ACC112 (cell line): Measurements from ENCODE around the gene CENPB.

ENCODE experiments used
- H2AFZ ChIP-seq: fragments of 200-600 bp; sonication (generic); one replicate; pipeline ENCODE4 v1.6.0; 2017; ENCODE audit warnings: antibody characterized with exemption, low read length; ENCODE audit not compliant: unreplicated experiment
- H3K27ac ChIP-seq: fragments of 200-600 bp; sonication (generic); 2 replicates; pipeline ENCODE4 v1.5.1; 2014; ENCODE audit warnings: low read depth, mild to moderate bottlenecking, antibody characterized with exemption, low read length, moderate library complexity
- H3K27me3 ChIP-seq: fragments of 200-600 bp; sonication (generic); 2 replicates; pipeline ENCODE4 v1.6.1; 2014; ENCODE audit warnings: mild to moderate bottlenecking, antibody characterized with exemption, low read length, moderate library complexity, mixed read lengths; ENCODE audit not compliant: insufficient read depth
- H3K36me3 ChIP-seq: fragments of 200-600 bp; sonication (generic); 2 replicates; pipeline ENCODE4 v1.6.1; 2016; ENCODE audit warnings: mild to moderate bottlenecking, antibody characterized with exemption, low read length, moderate library complexity, mixed read lengths; ENCODE audit not compliant: insufficient read depth
- H3K4me1 ChIP-seq: fragments of 200-600 bp; sonication (generic); one replicate; pipeline ENCODE4 v1.6.1; 2016; ENCODE audit warnings: low read length, mixed read lengths; ENCODE audit not compliant: insufficient read depth, unreplicated experiment, control insufficient read depth
- H3K4me3 ChIP-seq: fragments of 200-600 bp; sonication (generic); 2 replicates; pipeline ENCODE4 v1.5.1; 2014; ENCODE audit warnings: mild to moderate bottlenecking, low read depth, low read length
- H3K79me2 ChIP-seq: fragments of 200-600 bp; sonication (generic); one replicate; pipeline ENCODE4 v1.6.0; 2016; ENCODE audit warnings: low read length; ENCODE audit not compliant: control insufficient read depth, unreplicated experiment, insufficient read depth

Gene CENPB

DNA sequence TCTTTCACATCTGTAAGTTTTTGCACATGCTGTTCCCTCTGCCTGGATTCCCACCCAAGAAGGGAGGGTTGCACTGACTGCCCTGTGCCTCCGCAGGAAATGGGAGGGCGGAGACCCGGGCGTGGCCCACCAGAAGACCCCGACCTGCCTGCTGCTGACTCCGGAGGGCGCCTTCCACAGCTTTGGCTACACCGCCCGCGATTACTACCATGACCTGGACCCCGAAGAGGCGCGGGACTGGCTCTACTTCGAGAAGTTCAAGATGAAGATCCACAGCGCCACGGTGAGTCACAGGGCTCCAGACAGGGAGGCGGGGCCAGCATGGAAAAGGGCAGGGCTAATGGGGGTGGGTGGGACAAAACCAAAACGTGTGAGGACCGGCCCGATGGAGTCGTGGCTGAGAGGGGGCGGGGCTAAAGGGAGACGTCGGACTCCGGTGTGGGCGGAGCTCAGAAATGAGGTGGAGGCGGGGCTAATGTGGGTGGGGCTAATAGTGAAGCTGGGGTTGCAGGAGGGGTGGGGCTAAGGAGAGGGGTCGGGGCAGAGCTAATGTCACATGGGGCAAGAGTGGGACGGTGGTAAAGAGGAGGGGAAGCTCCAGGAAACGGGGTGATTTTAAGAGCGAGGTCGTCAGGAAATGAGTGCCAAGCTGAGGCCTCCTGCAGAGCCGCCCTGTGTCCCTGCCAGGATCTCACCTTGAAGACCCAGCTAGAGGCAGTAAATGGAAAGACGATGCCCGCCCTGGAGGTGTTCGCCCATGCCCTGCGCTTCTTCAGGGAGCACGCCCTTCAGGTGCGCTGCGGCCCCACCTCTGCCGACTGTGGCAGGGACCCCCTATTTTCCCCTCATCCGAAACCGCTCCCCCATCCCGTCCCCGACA lies 41.5 kb downstream of the CENPB start:
- Histone ChIP-seq H2AFZ (no peak overlapping the region), H3K27ac (no peak overlapping the region), H3K36me3 (no peaks in the 10 kb centered on the region), H3K4me1 (no peaks in the 10 kb centered on the region), H3K4me3 (no peak overlapping the region), H3K27me3 (no peaks in the 10 kb centered on the region), H3K79me2 (no peaks in the 10 kb centered on the region)

DNA sequence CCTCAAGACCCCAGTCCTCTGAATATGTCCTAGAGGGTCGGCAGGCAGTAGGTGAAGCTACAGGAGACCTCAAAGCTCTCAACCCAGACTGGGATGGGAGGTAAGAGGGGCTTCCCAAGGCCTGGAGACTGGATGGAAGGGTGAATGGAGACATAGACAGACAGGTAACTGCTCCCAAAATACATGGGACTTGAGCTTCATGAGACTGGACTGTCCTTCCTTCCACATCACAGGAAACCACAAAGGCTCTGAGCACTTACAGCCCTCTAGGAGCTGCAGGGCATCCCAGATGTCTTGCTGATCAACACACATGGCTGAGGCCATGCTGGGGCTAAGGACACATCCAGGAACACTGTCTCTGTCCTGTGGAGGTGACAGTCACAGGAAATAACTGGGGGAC lies 42.5 kb downstream of the CENPB start:
- Histone ChIP-seq H3K4me1 (no peaks in the 10 kb centered on the region), H2AFZ (no peak overlapping the region), H3K79me2 (no peaks in the 10 kb centered on the region), H3K27me3 (no peaks in the 10 kb centered on the region), H3K27ac (no peak overlapping the region), H3K4me3 (no peak overlapping the region), H3K36me3 (no peaks in the 10 kb centered on the region)

DNA sequence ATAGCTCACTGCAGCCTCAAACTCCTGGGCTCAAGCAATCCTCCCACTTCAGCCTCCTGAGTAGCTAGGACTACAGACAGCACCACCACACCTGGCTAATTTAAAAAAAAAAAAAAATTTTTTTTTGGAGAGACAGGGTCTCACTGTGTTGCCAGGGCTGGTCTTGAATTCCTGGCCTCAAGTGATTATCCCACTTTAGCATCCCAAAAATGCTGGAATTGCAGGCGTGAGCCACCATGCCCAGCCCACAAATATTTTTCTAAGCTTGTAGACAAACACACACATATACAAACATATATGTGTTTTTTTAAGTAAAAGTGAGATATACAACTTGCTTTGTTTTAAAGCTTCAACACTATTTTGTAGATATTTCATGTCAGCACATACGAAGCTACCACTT lies 43.3 kb downstream of the CENPB start:
- Histone ChIP-seq H3K27ac (no peak overlapping the region), H3K4me1 (no peaks in the 10 kb centered on the region), H3K36me3 (no peaks in the 10 kb centered on the region), H2AFZ (no peak overlapping the region), H3K79me2 (no peaks in the 10 kb centered on the region), H3K27me3 (no peaks in the 10 kb centered on the region), H3K4me3 (no peak overlapping the region)

DNA sequence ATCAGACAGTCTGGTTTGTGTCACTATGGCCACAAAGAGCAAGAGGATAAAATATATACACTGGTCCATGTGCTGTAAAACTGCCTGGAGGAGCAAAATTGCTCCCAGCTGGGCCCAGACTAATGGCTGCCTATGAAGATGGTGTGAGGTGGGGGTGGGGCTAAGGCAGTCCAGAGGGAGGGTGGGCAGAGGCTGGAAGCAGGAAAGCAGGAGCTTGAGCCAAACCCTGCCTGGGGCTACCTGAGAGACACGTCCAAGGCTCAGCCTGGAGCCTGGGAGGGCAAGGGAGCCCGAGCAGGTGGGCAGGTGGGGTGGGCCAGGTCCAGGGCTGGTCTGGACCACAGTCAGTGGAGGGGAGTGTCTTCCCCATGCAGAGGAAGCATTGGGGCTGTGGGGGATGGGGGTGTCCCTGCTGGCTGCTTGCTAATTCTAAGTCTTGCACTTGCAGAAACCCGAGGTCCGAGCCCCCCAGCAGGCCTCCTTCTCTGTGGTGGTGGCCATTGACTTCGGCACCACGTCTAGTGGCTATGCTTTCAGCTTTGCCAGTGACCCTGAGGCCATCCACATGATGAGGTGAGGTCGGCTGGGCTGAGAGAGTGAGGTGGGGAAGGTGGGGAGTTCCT lies 44.6 kb downstream of the CENPB start:
- no peaks in the 10 kb centered on the region for H3K27me3 ChIP-seq
- H2AFZ ChIP-seq: no peak overlapping the region
- H3K79me2 ChIP-seq: no peaks in the 10 kb centered on the region
- H3K36me3 ChIP-seq: no peaks in the 10 kb centered on the region
- no peak overlapping the region for H3K4me3 ChIP-seq
- H3K27ac ChIP-seq: no peak overlapping the region
- no peaks in the 10 kb centered on the region for H3K4me1 ChIP-seq

DNA sequence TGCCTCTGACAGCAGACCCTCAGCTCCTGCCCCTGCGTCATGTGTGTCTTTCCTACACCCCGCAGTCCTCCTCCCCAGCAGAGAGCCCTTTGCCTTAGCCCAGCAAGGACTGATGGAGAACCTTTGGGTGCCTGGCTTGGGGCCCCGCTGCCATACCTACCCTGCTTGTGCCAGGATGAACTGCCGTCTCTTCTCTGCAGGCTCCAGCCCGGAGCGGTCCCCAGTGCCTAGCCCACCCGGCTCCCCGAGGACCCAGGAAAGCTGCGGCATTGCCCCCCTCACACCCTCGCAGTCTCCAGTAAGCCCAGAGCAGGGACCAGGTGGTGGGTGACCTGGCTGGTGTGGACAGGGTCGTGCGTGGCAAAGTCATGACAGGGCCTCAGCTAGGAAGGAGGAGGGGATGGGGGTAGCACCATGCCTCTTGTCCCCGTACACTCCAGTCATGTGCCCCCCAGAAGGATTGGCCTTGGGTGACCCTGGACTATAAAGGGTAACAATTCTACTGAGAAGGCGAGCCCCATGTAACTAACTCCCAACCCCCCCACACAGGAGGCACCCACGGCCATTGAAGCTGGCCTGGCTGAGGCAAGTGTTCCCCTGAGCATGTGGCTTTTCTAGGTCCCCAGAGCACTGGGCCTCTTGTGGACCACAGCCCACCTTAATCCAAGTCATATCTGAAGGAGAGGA lies 45.8 kb downstream of the CENPB start:
- Histone ChIP-seq H3K27me3 (no peaks in the 10 kb centered on the region), H2AFZ (no peak overlapping the region), H3K4me1 (no peaks in the 10 kb centered on the region), H3K27ac (no peak overlapping the region), H3K4me3 (no peak overlapping the region), H3K79me2 (no peaks in the 10 kb centered on the region), H3K36me3 (no peaks in the 10 kb centered on the region)

DNA sequence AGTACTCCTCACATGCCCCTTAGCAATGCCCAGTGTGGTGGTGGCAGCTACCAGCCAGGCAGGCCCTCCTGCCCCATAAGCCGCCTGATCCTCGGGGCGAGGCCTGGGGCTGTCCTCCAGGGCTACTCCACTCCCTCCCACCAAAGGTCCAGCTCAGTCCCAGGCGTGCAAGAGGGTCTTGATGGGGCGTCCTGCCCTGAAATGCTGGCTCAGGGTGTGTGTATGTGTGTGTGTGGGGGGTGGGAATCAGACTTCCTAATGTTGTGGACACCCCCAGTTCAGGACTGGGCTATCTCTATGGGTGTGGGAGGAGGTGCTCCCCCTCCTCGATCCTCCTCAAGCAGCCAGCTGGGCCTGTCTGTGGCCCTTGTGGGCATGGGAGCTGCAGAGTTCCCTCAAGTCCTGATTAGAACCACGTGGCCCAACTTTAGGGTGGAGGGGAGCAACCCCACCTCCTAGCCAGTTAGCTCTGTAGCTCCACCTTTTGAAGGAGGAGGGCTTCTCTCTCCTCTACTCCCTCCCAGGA lies 46.6 kb downstream of the CENPB start:
- Histone ChIP-seq H3K27ac (no peak overlapping the region), H3K4me1 (no peaks in the 10 kb centered on the region), H3K36me3 (no peaks in the 10 kb centered on the region), H3K27me3 (no peaks in the 10 kb centered on the region), H3K4me3 (no peak overlapping the region), H3K79me2 (no peaks in the 10 kb centered on the region), H2AFZ (no peak overlapping the region)

DNA sequence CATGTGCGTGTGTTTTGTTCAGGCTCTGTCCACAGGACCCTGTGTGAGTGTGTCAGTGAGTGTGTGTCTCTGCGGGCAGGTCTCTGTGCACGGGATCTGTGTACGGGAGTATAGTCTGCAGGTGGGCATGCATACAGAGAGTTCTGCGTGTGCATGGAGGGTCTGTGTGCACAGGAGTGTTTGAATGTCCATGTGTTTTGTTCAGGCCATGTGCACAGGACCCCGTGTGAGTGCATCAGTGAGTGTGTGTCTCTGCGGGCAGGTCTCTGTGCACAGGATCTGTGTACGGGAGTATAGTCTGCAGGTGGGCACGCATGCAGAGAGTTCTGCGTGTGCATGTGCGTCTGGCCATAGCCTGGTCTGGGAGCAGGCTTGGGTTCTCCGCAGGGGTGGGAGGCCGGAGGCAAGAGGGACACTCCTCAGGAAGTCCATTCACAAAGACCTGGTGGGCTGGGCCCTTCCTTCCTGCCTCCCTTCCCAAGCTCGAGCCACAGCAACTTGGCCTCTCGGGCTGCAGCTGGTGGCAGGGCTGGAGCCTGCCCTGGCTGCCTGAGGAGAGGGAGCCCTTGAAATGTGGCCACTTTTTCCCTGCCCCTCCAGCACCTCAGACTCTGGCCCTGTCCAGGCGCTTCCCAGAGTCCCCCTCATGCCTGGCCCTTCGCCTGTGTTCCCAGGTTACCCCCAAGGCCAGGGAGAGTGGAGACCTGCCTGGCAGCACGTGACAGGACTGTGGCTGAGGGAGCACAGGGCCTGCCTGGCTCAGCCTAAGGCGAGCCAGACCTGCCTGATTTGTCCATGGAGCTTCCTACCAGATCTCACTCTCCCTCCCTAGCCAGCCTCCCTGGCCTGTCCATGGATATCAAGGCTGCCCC lies 47.2 kb downstream of the CENPB start:
- no peaks in the 10 kb centered on the region for H3K79me2 ChIP-seq
- no peak overlapping the region for H3K4me3 ChIP-seq
- H3K36me3 ChIP-seq: no peaks in the 10 kb centered on the region
- no peak overlapping the region for H3K27ac ChIP-seq
- no peaks in the 10 kb centered on the region for H3K4me1 ChIP-seq
- no peaks in the 10 kb centered on the region for H3K27me3 ChIP-seq
- H2AFZ ChIP-seq: no peak overlapping the region

DNA sequence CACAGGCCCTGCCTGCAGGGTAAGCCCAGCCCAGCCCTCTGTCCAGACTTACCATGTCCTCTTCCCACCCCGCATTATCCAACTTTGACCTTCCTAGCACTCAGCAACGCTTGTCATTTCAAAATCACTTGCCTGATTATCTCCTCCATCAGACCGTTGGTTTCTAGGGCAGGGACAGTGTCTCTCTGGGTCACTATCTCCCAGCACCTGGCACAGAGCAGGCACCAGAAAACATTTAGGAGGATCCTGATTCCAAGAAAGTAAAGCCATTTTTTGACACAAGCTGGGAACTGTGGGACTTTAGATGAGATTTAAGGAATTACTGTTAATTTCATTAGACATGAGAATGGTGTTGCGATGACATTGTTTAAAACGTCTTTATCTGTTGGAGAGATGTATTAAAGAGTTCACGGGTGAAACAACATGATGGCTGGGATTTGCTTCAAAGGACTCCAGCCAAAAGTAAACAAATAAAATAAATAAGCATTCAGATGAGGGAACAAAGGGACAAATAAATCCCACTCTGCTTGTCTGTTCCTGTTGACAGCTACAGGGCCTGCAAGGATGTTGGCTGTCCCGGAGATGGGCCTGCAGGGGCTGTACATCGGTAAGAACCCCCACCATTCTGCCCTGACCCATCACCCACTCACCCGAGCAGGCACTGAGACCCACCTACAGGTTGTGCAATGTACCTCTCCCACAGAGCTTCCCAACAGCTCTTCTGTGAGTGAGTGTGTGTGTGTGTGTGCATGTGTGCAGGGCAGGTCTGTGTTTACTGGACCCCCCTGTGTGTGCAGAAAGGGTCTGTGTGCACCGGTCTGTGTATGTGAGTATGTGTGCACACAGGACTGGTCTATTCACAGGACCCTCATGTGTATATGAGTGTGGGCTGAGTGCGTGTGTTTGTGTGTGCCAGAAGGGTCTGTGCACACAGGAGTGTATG lies 48.2 kb downstream of the CENPB start:
- no peak overlapping the region for H3K4me3 ChIP-seq
- H3K79me2 ChIP-seq: no peaks in the 10 kb centered on the region
- H3K27ac ChIP-seq: no peak overlapping the region
- H3K4me1 ChIP-seq: no peaks in the 10 kb centered on the region
- H3K36me3 ChIP-seq: no peaks in the 10 kb centered on the region
- peaks cover 1% of the 10 kb centered on the region; the same call in 1 of the 2 replicates for H3K27me3 ChIP-seq
- H2AFZ ChIP-seq: no peak overlapping the region

DNA sequence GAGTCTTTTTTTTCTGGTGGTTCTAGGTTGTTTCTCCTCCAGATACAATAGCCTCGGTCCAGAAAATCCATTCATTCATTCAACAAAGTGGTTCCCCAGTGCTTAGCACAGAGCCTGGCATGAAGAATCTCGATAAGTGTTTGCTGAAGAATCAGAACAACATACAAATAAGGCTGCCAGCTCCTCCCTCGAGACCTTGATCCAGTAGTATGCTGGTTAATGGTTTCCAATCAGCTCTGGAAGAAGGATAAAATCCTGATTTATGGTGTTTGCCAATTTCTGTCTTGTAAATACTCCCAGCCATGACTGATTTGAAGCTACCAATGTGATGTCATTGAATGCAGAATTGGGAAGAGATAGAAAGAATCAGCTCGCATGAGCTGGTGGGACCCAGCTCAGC lies 50.8 kb downstream of the CENPB start:
- Histone ChIP-seq H3K4me3 (no peak overlapping the region), H3K4me1 (no peaks in the 10 kb centered on the region), H2AFZ (no peak overlapping the region), H3K36me3 (no peaks in the 10 kb centered on the region), H3K27ac (no peak overlapping the region), H3K79me2 (no peaks in the 10 kb centered on the region), H3K27me3 (peaks cover 25% of the 10 kb centered on the region)
